MV-4-11 (cell line): ENCODE measurements around the gene WDFY3.

ENCODE experiments used
- DNase-seq: peaks from one replicate; lab custom pipeline; 2025; lab: John Stamatoyannopoulos, UW

The WDFY3 gene

GRCh38 chr4:84948056-84948455 is 18.4 kb downstream of the WDFY3 start:
- peak; percentile 19 for DNase-seq

GRCh38 chr4:84944947-84945346 is 21.5 kb downstream of the WDFY3 start:
- DNase-seq = peak; percentile 28

- no peak for DNase-seq
Observed at GRCh38 chr4:84940960-84941359, 25.5 kb downstream of the WDFY3 start.

GRCh38 chr4:84939113-84939512 is 27.4 kb downstream of the WDFY3 start:
- no peak for DNase-seq

- DNase-seq = no peak
Observed at GRCh38 chr4:84938316-84938715, 28.2 kb downstream of the WDFY3 start.

- no peak for DNase-seq
Observed at GRCh38 chr4:84937381-84937977, 29.0 kb downstream of the WDFY3 start.

GRCh38 chr4:84936123-84936522 is 30.4 kb downstream of the WDFY3 start:
- DNase-seq = no peak

- peak; percentile 38 for DNase-seq
Observed at GRCh38 chr4:84932462-84932861, 34.0 kb downstream of the WDFY3 start.

GRCh38 chr4:84931961-84932360 is 34.5 kb downstream of the WDFY3 start:
- DNase-seq = no peak

GRCh38 chr4:84931274-84931673 is 35.2 kb downstream of the WDFY3 start:
- no peak for DNase-seq

- no peak for DNase-seq
Observed at GRCh38 chr4:84928089-84928488, 38.4 kb downstream of the WDFY3 start.

GRCh38 chr4:84927428-84927827 is 39.1 kb downstream of the WDFY3 start:
- no peak for DNase-seq

GRCh38 chr4:84925558-84925957 is 40.9 kb downstream of the WDFY3 start:
- DNase-seq = no peak

GRCh38 chr4:84924434-84924833 is 42.1 kb downstream of the WDFY3 start:
- no peak for DNase-seq

- peak; percentile 53 for DNase-seq
Observed at GRCh38 chr4:84920617-84921016, 45.9 kb downstream of the WDFY3 start.

GRCh38 chr4:84917869-84918600 is 48.5 kb downstream of the WDFY3 start:
- no peak for DNase-seq

- DNase-seq = no peak
Observed at GRCh38 chr4:84917086-84917821, 49.2 kb downstream of the WDFY3 start.

GRCh38 chr4:84916227-84916626 is 50.3 kb downstream of the WDFY3 start:
- no peak for DNase-seq

- DNase-seq = no peak
Observed at GRCh38 chr4:84915396-84915780, 51.1 kb downstream of the WDFY3 start.

GRCh38 chr4:84914686-84915395 is 51.6 kb downstream of the WDFY3 start:
- DNase-seq = peak; percentile 63

- DNase-seq = peak; percentile 3
Observed at GRCh38 chr4:84913176-84913575, 53.3 kb downstream of the WDFY3 start.

- DNase-seq = no peak
Observed at GRCh38 chr4:84912741-84913140, 53.7 kb downstream of the WDFY3 start.

- DNase-seq = no peak
Observed at GRCh38 chr4:84908876-84909275, 57.6 kb downstream of the WDFY3 start.
